ENCODE data around the gene ALG8.
A peak's percentile ranks its signal among the peaks of the same experiment; 100 is the strongest.
"Not testable (repeated sequence)": the region's sequence is repeated elsewhere in the genome, so short reads cannot be mapped to it uniquely, and the experiment has no call there.

ALG8 gene

DNA sequence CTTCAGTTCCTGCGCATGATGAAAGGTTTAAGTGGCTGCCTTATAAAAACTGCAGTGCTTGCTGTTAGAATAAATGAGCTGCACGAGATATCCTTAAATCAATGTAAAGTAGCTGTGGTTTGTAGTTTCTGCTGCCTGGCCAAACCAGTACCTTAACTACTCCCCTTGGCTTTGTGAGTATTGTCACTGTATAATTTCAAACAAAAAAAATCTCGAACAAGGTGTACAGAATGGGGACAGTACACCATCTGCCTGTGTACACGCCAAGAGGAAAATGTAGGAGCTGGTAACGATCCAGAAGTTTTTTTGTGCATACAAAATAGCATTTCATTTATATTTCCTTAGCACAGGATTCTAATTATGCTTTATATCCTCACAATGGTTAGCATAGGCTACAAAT lies 39.2 kb downstream of the ALG8 start:
- no peak for DNase-seq

DNA sequence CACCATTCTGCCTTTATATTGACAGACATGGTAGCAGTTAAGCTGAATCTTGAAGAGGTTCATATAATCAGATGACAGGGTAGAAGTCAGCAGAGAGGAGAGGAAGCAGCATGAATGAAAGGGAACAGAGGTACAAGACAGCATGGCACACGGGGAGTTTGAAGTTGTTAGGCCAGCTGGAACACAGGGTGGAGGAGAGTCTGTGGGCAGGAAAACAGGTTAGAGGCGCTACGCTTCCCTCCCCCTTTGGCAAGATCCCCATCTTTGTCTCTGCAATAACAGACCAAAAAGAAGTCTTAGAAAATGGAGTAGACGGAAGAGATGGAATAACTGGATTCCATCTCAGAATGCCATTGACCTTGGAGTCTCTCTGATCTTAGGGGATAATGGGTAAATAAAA lies 39.8 kb downstream of the ALG8 start:
- DNase-seq, result no peak

DNA sequence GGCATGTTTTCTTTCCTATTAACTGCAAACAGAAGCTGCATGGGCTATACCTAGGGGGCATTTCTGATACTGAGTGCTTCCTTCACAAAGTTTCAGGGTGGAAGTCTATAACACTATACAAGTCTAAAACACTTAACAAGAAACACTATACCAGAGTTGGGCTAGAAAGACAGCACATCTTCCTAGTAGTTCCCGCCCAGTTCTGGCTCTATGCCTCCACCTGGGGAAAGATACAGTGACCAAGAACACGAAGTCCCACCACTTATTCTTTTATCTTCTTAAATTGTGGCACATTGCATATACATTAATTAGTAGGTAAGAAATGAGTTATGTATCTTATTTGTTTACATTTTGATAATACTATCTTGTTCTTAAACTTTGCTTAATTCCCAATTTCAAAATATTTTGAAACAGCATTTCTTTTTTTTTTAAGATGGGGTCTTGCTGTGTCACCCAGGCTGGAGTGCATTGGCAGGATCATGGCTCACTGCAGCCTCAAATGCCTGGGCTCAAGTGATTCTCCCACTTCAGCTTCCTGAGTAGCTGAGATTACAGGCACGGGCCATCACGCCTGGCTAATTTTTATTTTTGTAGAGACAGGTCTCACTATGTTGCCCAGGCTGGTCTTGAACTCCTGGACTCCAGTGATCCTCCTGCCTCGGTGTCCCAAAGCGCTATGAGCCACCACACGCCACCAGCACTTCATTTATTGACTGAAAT lies 41.6 kb downstream of the ALG8 start:
- no peak for DNase-seq

DNA sequence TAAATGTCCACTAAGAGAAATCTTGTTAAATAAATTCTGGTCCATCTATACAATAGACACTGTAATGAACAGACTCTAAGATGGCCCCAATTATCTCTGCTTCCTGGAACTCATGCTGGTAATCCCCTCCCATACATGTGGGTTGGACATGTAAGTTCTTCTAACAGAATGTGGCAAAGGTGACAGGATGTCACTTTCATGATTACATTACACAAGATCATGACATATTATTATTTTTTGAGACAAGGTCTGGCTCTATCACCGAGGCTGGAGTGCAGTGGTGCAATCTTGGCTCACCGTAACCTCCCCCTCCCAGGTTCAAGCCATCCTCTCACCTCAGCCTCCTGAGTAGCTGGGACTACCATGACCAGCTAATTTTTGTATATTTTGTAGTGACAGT lies 45.2 kb downstream of the ALG8 start:
- no peak for DNase-seq

DNA sequence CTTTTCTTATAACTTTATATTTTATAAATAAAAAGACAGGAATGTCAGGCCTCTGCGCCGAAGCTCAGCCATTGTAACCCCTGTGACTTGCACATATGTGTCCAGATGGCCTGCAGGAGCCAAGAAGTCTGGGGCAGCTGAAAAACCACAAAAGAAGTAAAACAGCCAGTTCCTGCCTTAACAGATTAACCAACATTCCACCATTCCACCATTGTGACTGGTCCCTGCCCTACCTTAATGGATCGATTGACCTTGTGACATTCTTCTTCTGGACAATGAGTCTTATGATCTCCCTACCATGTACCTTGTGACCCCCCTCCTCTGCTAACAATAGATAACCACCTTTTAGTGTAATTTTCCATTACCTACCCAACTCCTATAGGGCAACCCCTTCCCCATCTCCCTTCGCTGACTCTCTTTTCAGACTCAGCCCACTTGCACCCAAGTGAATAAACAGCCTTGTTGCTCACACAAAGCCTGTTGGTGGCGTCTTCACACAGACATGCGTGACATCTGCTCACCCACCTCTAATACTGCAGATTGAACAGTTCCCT lies 52.8 kb downstream of the ALG8 start:
- DNase-seq, result not testable (repeated sequence)

DNA sequence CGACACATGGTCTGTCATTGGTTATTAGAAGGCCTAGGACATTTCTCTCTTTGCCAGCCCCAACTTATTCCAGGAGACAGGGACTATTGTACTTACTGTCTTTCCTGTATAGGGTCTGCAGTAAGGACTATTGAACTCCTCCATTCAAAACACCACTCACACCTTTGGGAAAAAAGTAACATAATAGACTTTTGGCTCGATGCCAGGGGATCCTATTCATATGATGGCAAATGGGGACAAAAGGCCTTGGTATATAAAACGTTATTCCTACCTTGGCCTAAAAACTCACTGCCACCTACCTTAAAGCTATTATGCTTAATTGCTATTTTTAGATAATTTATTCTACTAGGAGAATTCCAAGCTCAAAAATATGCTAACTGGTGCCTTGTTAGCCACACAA lies 53.5 kb downstream of the ALG8 start:
- no peak for DNase-seq

DNA sequence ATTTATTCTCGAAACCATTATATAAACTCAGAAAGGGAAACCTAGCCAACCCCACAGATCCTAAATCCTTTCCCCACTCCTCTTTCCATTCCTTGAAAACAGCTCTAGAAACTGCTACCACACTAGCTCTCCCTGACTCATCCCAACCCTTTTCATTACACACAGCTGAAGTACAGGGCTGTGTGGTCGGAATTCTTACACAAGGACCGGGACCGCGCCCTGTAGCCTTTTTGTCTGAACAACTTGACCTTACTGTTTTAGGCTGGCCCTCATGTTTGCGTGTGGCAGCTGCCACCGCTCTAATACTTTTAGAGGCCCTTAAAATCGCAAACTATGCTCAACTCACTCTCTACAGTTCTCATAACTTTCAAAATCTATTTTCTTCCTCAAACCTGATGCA lies 54.9 kb downstream of the ALG8 start:
- not testable (repeated sequence) for DNase-seq

DNA sequence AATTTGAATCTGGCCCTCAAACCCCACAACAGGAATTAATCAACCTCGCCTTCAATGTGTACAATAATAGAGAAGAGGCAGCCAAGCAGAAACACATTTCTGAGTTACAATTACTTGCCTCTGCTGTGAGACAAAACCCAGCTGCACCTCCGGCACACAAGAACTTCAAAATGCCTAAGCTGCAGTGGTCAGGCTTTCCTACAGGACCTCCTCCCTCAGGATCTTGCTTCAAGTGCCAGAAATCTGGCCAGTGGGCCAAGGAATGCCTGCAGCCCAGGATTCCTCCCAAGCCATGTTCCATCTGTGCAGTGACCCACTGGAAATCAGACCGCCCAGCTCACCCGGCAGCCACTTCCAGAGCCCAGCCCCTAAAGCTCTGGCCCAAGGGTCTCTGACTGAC lies 56.4 kb downstream of the ALG8 start:
- DNase-seq, result no peak

DNA sequence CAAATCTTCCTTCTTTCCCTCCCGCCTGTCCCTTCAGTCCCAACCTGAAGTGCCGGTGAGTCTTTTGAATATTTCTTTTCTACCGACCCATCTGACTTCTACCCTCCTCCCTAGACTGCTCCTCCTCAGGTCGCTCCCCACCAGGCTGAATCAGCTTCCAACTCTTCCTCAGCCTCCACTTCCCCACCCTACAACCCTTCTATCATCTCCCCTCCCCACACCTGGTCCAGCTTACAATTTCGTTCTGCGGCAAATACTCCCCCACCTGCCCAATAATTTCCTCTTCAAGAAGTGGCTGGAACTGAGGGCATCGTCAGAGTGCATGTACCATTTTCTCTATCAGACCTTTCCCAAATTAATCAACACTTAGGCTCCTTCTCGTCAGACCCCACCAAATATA lies 57.3 kb downstream of the ALG8 start:
- no peak for DNase-seq

DNA sequence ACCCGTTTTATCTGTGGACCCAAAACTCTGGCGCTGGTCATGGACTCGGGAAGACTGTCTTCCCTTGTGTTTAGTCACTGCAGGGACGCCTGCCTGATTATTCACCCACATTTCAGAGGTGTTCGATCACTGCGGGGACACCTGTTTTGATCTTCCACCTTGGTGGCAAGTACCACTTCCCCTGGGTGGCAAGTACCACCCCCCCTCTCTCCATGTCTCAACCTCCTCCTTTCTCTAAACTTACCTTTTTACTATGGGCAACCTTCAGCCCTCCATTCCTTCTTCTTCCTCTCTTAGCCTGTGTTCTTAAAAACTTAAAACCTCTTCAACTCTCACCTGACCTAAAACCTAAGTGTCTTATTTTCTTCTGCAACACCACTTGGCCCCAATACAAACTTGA lies 57.8 kb downstream of the ALG8 start:
- DNase-seq, result no peak

DNA sequence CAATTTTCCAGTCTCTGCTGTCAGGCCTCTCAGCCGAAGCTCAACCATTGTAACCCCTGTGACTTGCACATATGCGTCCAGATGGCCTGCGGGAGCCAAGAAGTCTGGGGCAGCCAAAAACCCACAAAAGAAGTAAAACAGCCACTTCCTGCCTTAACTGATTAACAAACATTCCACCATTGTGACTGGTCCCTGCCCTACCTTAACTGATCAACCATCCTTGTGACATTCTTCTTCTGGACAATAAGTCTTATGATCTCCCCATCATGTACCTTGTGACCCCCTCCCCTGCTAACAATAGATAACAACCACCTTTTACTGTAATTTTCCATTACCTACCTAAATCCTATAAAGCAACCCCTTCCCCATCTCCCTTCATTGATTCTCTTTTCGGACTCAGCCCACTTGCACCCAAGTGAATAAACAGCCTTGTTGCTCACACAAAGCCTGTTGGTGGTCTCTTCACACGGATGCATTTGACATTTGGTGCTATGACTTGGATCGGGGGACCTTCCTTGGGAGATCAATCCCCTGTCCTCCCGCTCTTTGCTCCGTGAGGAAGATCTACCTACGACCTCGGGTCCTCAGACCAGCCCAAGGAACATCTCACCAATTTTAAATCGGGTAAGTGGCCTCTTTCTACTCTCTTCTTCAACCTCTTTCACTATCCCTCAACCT lies 58.5 kb downstream of the ALG8 start:
- DNase-seq, result no peak

DNA sequence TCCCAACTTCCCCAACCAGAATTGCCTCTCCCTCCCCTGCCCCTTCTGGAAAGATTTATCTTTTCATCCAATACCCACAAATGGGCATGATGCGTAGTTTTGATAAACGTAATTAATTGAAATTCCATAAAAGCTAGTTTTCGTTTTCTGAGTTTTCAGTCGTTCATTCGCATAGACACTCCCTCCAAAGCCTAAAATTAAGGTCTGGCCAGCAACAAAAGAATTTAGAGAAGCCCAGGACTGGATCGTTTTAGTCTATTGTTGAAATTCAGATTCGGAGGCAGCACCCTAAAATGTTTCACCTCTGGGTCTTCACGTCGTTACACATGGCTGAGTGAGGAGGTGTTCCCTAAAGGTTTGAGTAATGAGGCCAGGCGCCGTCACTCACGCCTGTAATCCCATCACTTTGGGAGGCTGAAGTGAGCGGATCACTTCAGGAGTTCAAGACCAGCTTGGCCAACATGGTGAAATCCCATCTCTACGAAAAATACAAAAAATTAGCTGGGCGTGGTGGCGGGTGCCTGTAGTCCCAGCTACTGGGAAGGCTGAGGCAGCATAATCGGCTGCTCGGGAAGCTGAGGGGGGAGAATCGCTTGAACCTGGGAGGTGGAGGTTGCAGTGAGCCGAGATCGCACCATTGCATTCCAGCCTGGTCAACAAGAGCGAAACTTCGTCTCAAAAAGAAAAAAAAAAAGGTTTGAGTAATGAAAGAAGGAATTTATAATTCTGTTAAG lies 59.2 kb downstream of the ALG8 start:
- no peak for DNase-seq

DNA sequence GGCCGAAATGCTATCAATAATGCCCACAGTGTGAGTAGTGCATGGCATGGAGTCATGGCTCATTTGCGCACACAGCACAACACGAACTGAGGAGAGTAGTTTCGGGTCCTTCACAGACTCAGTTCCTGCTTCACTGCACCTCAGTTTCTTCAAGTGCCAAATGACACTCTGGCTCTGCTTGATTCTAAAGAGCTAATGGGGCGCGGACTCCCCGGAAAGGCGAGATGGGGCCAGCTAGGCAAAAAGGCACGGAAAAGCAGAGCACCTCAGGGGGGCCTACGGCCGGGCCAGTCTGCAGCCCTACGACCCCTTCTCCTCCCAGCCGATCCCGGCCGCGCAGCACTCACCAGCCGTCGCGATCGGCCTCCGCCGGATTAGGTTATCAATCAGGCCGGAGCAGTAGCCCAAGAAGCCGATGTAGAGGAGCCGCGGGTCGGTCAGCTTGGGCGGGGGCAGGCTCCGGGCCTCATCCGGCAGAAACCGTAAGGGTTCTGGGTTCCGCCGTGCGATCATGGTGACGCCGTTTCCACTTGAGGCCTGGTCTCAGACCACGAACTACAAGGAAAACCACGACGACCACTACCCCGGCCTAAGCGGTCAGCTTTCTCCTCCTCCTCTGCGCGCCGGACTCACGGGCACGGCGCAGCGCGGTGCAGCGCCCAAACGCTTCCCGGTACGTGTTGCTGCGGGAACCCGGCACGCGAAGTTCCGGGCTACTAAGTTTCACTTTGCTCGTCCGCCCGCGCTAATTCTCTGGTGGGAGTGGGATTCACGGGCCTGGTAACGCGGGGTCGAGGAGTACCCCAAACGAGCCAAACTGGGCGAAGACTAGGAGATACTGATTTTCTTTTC lies 60.0 kb downstream of the ALG8 start, which contains the start of gene NDUFC2:
NDUFC2 (minus strand) TSS at position 631 of the 852 bp plus-strand sequence; CDS start at position 513, 118 bp downstream.
- peak; percentile 76 to 82 for DNase-seq

DNA sequence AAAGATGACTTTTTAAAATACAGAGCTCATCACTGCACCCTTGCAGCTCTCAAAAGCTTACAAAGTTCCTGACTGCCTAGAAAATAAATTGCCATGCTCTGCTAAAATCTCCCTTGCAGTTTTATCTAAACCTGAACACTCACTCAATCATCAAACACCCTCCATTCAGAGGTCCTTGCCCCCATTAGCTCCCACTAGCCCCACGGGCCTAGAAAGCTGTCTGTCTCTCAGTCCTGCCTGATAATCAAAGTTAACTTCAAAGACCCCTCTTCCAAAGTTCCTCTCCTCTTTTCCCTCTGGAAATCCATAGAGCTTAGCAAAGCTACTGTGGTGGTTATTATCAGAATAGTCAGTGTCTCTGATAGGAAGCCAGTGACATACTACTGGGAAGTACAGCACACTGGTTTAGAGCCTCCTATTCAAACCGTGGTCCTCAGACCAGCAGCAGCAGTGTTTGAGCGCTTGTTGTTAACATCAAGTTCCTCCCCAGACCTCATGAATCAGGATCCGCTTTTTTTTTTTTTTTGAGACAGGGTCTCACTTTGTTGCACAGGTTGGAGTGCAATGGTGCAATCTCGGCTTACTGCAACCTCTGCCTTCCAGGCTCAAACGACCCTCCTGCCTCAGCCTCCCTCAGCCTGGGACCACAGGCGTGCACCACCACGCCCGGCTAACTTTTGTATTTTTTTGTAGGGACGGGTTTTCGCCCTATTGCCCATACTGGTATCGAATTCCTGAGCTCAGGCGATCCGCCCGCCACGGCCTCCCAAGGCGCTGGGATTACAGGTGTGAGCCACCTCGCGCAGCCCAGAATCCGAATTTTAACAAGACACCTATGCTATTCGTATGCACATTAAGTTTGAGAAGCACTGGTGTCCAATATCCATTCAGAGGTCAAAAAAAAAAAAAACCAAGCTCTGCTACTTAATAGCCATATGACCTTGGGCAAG lies 60.9 kb downstream of the ALG8 start:
- DNase-seq, result peak; percentile 15 to 41

DNA sequence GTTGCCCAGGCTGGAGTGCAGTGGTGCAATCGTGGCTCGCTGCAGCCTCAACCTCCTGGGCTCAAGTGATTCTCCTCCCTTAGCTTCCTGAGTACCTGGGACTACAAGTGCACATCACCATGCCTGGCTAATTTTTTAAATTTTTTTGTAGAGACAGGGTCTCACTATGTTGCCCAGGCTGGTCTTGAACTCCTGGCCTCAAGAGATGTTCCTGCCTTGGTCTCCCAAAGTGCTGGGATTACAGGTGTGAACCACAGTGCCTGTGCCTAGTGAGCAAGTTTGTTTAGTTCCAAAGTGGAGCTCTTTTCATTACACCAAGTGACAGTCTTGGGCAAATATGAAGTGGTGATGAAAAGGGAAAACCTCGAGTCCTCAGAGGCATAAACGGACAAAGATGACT lies 61.8 kb downstream of the ALG8 start:
- DNase-seq, result not testable (repeated sequence)

DNA sequence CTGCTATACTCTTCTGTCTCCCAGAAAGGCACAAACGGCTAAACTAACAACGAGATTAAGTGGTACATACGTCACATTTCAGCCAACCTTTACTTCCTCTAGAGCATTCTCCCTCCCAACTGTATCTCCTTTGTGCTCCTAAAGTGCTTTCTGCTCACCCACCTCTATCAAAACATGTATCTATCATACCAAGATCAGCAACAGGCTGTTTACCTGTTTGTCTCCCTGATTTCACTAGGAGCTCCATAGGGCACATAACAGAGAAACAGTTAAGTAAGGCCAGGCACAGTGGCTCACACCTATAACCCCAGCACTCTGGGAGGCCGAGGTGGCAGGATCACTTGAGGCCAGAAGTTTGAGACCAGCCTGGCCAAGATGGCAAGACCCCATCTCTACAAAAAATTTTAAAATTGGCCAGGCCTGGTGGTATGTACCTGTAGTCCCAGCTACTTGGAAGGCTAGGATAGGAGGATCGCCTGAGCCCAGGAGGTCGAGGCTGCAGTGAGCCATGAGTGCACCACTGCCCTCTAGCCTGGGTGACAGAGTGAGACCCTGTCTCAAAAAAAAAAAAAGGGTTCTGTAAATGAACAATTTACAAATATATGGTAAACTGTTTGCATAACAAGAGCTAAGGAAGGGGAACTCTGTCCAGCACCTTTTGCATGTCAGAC lies 62.6 kb downstream of the ALG8 start:
- DNase-seq, result no peak

DNA sequence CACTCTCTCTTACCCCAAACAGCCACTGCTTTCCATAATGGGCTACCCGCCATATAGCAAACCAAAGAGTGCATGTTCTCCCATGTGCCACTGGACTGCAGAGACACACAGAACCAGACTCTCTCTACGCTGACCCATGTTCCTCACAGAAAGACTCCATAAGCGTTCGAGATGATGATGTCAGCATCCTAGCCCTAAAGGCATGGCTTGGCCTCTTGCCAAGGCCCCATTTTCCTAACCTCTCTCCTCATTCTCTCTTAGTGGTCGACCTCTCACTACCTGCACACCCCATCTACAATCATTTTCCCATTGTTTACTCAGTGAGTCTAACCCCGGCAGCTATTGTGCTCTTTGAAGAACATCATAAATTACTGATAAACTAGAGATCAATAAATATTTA lies 64.7 kb downstream of the ALG8 start:
- DNase-seq, result no peak

DNA sequence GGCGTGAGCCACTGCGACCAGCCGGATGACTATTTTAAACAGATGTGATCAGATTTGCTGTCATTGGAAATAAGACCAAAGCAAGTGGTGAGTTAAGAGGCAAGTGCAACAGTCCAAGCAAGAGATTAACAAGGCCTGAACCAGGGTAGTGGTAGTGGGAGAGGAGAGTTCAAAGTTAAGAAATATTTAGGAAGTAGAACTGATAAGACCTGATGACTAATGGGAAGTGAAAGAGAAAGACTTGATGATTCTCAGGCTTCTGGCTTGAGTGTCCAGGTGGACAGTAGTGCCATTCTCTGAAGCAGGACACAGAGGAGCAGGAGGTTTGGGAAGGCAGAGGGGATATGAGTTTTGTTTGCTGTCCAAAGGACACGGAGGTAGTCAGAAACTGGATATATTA lies 67.0 kb downstream of the ALG8 start:
- DNase-seq, result no peak

DNA sequence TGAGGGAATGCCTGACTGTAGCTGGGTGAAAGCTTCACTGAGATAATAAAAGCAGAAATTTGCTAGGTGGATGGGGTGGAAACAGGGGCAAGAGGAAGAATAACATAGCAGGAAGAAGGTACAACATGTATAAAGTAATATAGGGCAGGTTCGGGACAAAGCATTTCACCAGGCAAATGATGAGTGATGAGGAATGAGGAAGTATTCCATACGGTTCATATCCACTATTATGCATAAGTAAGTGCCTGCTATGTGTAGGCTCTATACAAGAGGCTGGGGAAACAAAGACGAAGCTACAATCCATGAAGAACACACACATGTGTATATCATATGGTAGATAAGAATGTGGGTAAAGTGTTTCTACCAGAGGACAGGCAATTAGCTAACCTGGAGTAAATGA lies 67.7 kb downstream of the ALG8 start:
- no peak for DNase-seq

DNA sequence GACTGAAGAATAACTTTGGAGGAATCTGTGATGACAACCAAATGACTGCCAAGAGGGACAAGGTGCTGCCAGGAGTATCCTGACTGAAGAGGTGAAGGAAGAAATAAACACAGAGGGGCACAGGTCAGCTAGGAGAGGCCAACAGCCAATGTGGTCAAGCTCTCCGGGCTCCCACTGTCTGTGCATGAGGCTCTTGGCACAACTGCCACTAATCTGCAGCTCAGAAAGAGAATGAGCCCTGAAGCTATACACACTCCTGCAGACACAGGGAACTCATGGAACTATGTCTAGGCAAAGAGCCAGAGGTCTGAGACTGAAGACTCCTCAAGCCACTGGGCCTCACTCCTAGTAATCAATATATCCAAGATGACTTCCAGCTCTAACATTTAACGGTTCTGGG lies 68.8 kb downstream of the ALG8 start:
- no peak for DNase-seq

DNA sequence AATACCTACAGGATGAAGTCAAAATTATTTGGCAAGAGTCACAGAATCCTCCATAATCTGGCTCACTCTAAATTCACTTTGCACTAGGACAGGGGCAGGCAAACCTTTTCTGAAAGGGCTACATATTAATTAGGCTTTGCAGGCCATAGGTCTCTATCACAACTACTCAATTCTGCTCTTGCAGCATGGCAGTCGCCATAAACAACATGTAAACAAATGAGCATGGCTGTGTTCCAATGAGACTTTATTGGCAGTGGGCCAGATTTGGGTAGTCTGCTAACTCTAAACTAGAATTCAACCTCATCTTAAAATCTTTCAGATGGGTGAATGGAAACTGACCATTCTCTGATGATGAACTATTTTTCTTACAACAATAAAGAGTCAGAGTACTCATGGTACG lies 70.0 kb downstream of the ALG8 start:
- DNase-seq, result no peak
